ENCODE measurements around the gene CCL26.
"Not testable (repeated sequence)": the region's sequence is repeated elsewhere in the genome, so short reads cannot be mapped to it uniquely, and the experiment has no call there.

DNA sequence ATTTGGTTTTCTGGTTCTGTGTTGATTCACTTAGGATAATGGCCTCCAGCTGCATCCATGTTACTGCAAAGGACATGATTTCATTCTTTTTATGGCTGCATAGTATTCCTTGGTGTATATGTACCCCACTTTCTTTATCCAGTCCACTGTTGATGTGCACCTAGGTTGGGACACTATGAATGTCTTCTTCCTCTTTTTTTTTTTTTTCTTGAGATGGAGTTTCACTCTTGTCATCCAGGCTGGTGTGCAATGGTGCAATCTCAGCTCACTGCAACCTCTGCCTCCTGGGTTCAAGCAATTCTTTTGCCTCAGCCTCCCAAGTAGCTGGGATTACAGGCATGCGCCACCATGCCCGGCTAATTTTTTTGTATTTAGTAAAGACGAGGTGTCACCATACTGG, 10.2 kb downstream of the CCL26 start:
- TF ChIP-seq, protein P1, sequence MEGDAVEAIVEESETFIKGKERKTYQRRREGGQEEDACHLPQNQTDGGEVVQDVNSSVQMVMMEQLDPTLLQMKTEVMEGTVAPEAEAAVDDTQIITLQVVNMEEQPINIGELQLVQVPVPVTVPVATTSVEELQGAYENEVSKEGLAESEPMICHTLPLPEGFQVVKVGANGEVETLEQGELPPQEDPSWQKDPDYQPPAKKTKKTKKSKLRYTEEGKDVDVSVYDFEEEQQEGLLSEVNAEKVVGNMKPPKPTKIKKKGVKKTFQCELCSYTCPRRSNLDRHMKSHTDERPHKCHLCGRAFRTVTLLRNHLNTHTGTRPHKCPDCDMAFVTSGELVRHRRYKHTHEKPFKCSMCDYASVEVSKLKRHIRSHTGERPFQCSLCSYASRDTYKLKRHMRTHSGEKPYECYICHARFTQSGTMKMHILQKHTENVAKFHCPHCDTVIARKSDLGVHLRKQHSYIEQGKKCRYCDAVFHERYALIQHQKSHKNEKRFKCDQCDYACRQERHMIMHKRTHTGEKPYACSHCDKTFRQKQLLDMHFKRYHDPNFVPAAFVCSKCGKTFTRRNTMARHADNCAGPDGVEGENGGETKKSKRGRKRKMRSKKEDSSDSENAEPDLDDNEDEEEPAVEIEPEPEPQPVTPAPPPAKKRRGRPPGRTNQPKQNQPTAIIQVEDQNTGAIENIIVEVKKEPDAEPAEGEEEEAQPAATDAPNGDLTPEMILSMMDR (IDR thresholded peaks at IDR 0.05): not testable (repeated sequence)
- TF ChIP-seq ZFP36 (IDR thresholded peaks at IDR 0.05; ENCODE audit: borderline replicate concordance, partially characterized antibody); POLR2A (IDR thresholded peaks at IDR 0.05; ENCODE audit: low read length); ZSCAN20 (CRISPR knock-in tag; IDR thresholded peaks at IDR 0.05); JUN (IDR thresholded peaks at IDR 0.05); EHMT2 (IDR thresholded peaks at IDR 0.05; ENCODE audit: low read depth): not testable (repeated sequence)
